Activated CD4-positive, alpha-beta T cell treated with anti-CD3 and anti-CD28 coated beads, Interleukin-2, amount 50 U/mL, for 16 hours (primary cell): ENCODE results near the gene SLC38A2.

ENCODE experiments used
- DNase-seq: peaks from one replicate; pipeline ENCODE4 v3.0.0-alpha.2; 2020

SLC38A2 gene

DNA sequence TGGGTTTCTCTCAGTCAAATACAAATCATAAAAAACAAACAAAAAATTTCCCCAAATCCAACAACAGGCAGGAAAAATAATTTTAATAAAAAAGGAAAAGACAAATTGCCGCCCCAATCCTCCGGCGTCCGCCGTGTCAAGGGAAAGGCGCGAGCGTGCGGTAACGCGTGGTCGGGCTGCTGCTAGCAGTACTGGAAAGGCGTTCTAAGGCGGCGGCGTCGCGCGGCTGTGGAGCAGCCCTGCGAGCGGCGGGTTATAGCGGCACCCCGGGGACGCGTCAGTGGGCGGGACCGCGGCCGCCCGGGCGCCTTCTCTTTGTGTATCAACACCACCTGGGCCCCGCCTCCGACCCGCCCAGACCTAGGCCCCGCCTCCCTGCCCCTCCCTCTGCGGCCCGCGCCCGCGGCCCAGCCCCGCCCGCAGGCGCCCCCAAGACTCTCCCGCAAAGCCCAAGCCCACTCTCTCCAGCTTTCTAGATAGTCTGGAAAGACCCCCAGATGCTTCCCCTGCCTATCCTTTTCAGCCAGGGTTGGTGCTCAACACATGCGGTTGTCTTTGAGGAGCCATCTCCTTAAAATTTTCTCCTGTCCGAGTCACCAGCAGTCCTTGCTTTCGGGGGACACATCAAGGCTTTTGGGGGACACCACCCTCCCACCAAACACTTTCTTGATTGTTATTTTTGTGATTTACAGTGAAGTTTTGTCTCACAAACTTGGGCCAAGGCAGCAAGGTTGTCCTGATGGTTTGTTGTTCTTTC is at the start of gene SLC38A2:
TSS of gene SLC38A2 (minus strand) at position 230 of the 757 bp plus-strand sequence. CDS start 1,480 bp downstream, outside the sequence.
- DNase-seq = peak; percentile 97

DNA sequence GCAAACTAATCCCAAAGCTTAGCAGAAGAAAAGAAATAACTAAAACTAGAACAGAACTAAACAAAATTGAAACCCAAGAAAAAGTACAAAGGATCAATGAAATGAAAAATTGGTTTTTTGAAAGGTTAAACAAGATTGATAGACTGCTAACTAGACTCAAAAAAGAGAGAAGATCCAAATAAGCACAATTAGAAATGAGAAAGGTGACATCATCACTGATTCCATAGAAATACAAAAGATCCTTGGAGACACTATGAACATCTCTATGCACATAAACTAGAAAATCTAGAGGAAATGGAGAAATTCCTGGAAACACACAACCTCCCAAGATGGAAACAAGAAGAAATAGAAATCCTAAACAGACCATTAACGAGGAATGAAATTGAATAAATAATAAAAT is 47.1 kb upstream of the SLC38A2 start:
- no peak for DNase-seq

DNA sequence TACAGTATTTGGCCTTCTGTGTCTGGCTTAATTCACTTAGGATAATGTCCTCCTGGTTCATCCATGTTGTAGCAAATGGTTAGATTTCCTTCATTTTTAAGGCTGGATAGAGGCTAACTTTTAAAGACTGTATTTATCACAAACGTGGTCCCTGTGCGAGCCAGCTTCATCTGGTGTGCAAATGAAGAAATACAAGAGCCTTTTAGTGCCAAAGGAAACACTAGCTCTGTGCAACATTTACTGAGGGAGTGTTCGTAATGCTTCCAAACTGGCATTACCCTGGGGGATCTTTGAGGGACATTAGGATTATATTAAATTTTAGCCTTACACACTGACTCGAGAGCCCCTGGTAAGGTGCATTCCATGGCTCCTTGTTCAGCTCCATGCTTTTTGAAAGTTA is 43.0 kb upstream of the SLC38A2 start:
- no peak for DNase-seq

DNA sequence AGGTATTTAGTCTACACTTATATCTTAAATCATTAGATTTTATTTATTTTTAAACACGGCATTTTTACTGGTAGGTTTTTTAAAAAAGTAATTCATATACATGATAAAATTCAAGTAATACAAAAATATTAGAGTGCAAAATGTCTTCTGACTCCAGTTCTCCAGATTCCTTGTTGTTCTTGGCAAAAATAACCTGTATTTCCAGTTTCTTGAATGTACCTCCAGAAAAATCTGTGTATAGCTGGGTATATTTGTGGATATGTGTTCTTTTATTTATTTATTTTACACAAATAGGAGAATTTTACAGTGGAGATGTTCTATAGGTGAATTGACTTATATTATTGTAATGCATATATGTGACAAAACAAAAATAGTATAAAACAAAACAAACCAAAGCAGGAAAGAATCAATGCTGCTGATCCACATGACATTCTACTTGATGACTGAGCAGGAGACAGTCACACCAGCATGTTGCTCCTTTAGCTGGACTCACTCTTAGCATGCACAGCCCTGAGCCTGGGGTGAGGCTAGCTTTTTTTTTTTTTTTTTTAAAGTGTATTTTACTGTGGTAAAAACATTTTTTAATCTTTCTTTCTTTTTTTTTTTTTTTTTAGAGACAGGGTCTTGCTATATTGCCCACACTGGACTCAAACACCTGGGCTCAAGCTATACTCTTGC is 42.2 kb upstream of the SLC38A2 start:
- no peak for DNase-seq

DNA sequence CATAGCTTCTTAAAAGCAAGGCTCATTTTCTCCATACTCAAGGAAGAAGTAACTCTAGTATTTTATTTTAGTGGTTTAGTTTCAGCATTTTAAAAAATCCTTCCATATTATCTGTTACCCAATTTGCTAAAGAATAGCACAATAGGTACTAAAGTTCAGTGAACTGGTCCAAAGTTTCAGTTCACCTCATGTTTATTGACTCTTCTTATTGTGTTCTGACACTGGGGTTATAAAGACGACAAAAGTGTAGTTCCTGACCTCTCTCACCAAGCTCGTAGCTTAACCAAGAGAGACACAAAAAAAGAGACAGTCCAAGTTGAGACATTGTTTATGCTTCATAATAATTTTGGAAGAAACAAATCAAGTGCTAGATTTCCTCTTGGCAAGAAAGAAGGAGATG is 40.8 kb upstream of the SLC38A2 start:
- no peak for DNase-seq

DNA sequence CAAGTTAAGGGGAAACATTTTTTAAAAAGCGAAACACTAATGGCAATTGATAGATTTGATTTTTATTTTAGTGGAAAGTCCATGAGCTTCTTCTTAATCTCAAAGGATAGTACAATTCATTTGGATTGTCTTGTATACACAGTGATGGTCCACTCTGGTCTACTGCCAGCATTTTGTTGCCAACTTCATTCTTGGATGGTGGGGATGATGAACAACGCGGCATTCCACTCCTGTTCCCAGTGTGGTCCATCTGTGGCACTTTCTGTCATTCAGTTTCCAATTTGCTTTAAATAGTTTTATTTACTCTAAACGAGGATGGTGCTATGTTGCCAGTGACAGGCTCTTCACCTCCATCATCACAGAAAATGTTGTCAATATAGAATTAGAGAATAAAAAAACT is 40.3 kb upstream of the SLC38A2 start:
- no peak for DNase-seq

DNA sequence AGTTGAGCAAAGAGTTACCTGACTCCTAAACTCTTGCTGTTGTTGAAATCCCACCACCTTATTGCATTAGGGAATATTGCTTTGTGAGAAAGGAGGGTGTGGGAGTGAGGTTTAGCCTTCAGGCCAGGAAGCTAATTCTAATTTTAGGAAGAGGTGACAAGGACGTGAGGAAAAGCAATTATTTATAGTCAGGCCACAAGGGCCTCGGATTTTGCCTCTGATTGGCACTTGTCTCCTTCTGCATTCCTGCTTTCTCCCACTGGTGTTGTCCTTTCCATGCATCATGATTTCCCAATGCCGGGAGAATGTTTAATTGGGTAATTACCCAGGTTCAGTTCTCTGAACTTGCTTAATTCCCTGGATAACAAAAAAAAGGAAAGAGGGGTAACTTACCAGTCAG is 37.9 kb upstream of the SLC38A2 start:
- DNase-seq = no peak

DNA sequence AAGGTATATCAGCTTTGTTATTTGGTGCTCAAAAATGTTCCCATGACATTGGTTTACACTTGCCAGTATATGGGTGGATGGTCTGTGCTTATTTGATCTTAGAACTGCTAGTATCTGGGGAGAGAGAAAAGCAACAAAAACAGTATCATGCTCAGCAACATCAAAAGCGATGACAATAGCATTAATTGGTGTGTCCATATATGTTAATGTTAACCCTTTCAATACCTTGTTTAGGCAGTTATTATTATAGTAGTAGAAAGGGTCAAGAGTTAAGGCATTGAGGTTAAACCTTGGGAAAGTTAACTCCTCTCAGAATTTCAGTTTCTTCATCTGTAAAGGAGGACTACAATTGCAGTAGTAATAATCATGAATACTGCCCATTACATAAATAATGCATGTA is 37.4 kb upstream of the SLC38A2 start:
- no peak for DNase-seq

DNA sequence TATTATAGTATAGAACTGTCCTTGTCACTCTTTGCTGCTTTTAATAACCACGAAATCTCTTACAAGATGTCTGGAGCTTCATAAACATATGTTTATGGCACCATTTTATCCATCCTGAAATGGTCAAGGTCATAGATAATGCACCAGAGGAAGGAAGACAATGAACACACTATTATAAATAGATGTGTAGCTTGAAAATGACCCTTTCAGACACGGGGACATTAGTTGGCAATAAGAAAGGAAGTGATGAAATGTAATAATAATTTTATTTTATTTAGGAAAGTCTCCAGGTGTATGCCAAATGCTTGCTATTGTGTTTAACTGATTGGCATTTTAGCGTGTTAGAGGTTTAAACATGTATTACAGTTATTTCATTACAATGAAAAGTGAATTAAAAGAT is 36.8 kb upstream of the SLC38A2 start:
- no peak for DNase-seq

DNA sequence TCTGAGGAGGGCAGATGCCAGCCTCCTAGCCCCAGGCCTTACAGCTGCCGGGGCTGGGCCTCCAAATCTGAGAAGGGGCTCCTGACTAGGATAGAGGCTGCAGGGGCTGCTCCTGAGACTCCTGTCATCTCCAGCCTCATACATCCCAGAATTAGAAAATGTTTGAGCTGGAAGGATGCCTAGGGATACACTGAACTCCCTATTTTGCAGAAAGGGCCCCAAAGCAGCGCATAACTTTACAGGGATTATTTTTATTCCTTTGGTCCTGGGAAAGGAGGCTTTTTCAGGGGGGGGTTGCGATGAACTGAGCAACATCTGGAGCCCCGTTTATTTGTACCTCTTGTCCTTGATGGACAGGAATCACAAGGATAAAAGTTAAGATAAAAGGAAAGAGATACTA is 35.9 kb upstream of the SLC38A2 start:
- no peak for DNase-seq

DNA sequence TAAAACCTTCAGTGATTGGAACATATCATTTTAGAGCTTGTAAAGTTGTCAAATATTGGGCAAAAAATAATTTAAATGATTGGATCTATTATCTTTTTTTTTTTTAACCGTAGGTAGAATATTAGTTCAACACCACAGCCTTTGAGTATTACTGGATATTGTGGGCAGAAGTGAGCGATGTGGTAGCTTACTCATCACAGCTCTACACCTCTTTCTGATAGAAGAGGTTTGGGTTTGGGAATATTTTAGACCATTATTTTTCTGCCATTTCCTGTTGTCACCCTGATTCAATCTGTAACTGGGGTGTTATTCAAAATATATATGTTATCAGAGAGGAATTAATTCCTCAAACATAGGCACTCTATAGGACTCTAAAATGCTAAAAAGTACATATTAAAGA is 34.8 kb upstream of the SLC38A2 start:
- no peak for DNase-seq

DNA sequence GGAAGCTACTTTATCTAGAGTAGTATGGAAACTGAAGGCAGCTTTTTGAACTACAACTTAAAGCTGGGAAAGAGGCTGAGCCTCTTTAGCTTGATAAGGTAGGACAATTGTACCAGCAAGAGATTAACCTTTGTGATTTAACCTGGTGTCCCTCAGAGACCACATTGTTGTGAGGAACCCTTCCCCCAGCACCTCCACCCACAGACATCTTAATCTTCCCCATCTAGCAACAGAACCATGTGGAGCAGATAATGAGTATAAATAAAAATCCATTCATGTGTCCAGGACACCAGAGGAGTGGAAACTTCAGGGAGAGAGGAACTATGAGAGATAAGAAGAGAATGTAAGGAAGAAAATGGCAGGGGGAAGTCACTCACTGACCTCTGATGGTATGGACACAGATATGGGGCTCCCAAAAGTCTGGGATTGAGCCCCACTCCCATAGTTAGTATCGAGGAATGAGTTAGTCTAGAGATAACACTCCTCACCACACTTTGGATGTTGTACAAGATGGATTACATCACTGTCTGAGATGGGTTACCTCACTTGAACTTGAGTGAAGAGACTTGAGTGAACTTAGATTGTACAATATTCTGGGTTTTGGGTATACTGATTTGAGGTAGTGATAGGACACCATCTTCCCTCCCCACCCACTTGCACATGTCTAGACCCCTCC is 33.9 kb upstream of the SLC38A2 start:
- no peak for DNase-seq

DNA sequence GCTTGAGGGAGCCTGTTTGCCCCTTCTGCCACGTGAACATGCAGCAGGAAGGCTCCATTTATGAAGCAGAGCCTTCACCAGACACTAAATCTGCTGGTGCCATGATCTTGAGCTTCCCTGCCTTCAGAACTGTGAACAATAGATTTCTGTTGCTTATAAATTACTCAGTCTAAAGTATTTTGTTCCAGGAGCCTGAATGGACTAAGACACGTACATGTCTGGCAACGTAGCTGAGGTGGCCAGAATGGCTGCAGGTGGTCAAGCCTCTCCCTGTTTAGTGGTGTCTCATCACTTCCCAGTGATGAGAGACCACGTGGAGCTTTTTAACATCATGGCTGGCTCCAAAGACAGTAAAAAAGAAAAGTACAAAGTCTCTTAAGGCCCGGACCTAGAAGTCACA is 32.2 kb upstream of the SLC38A2 start:
- DNase-seq = no peak

DNA sequence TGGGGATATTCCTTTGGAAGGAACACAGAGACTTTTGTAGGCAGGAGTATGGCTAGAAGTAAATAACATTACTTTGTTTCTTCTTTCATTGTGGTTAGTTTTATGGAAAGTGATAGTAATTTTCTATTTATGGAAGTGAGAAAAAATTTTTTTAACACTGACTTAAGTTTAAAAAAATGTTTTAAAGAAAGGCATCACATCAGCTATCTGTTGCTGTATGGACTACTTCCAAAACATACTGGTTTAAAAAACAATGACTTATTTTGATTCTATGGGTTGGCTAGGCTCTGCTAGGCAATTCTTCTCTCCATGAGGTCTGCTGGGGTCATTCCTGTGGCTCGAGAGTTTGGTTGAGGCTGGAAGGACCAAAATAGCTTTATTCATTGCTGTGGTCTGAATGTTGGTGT is 31.7 kb upstream of the SLC38A2 start:
- no peak for DNase-seq

DNA sequence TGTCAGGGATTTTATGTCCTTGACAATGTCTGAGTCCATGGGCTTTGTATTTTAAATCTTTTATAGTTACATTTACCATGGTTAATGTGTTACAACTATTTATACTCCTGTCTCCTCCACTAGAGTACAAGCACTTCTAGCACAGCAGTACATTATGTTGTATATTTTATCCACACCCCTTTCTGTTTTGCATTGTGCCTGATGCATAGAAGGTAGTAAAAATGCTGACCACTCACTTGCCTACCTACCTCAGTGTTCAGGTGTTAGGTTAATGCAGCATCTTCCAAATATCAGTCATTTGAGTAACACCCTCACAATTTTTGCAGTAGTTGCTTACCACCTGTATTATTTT is 31.1 kb upstream of the SLC38A2 start:
- DNase-seq = no peak

DNA sequence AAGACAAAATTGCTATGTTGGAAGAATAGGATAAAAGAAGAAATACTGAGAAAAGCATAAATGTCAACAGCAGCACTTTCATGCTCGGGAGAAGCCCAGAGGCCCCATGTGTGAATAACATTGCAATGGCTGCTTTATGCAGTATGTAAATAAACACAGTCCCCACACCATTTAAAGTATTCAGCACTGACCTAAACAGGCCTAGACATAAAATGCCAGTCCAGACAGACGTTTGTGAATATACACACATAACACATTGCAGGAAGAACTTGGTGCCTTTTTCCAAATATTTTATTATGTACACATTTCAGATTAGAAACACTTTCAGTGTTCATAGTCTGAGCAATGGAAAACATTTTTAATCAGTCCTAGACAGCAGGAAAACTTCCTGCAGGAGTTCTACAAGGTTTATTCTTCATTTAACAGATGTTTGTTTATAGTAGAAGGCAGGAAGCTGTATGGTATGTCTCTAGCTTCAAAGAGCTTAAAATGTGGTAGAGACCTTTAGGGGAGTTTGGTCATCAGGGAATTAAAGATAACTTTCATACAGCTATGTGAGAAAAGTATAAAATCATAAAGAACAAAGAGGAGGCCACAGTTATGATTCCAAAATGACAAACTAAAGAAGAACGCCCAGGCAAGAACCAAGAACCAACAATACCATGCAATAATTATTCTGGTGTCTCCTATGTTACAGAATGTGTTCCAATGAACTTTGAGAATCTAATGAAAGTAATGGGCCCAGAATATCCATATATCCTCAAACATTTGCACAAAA is 30.6 kb upstream of the SLC38A2 start:
- no peak for DNase-seq

DNA sequence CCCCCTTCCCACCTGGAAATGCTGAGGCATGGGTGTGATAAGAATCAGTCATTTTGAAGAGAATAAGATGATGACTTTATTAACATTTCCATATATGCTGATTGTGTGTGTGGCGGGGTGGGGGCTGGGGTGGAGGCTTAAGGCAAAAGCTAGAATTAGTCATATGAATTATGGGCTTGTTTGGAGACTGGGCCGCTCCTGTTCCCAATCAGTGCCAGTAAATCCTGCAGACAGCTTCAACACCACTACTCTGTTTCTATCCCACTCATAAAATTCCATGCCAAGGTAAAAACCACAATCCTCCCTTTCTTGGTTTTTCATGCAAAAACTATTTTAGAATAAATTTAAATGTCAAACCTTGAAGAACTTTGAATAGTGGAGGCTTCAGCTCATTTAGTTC is 29.9 kb upstream of the SLC38A2 start:
- DNase-seq = no peak

DNA sequence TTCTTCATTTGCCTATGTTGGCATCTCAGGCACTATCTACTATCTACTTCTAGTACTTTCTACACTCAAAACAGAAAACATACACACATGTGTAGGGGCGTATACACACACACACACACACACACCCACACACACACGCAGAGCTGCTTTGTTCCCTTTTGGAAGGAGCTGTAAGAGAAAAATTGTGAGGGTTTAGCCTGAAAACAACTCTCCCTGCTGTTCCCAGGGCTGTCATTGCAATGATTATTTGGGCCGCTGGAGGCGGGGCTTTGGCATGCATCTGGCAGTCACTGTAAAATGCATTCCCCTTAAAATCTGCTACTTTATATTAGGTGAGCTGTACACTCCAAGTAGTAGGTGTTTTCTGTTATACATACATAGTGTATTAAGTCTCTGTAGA is 29.1 kb upstream of the SLC38A2 start:
- no peak for DNase-seq

DNA sequence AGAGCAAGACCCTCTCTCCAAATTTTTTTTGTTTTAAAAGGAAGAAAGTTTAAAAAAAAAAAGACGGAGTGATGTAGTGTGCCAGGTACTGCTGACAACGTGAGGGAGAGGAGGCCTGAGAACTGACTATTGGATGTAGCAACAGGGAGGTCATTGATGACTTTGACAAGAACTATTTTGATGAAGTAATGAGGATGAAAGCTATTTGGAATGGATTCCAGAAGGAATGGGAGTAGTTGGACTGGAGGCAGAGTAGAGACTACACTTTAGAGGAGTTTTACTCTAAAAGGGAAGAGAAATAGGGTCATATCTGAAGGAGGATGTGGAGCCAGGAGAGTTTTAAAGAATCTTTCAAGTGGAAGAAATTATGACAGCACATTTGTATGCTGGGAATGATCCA is 27.8 kb upstream of the SLC38A2 start:
- no peak for DNase-seq

DNA sequence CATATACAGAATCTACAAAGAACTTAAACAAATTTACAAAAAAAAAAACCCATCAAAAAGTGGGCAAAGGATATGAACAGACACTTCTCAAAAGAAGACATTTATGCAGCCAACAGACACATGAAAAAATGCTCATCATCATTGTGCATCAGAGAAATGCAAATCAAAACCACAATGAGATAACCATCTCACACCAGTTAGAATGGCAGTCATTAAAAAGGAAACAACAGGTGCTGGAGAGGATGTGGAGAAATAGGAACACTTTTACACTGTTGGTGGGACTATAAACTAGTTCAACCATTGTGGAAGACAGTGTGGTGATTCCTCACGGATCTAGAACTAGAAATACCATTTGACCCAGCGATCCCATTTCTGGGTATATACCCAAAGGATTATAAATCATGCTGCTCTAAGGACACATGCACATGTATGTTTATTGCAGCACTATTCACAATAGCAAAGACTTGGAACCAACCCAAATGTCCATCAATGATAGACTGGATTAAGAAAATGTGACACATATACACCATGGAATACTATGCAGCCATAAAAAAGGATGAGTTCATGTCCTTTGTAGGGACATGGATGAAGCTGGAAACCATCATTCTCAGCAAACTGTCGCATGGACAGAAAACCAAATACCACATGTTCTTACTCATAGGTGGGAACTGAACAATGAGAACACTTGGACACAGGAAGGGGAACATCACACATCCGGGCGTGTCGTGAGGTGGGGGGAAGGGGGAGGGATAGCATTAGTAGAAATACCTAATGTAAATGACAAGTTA is 27.1 kb upstream of the SLC38A2 start:
- peak; percentile 41 for DNase-seq

DNA sequence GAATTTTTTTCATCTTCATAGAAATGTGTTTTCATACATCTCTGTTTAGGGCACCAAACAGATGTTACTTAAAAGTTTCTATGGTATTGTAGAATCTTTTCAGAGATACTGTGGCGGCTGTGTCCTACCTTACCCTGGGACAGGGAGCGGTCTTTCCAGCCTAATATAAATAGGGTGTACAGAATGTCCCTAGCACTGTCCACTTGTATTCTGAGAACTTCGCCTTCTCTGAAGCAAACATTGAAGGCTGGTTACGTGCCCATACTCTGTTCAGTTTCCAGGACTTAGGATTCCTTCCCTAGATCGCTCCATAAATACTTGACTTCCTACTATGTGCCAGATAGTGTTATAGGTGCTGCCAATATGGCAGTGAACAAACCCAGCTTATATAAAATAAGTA is 24.3 kb upstream of the SLC38A2 start:
- DNase-seq = no peak

DNA sequence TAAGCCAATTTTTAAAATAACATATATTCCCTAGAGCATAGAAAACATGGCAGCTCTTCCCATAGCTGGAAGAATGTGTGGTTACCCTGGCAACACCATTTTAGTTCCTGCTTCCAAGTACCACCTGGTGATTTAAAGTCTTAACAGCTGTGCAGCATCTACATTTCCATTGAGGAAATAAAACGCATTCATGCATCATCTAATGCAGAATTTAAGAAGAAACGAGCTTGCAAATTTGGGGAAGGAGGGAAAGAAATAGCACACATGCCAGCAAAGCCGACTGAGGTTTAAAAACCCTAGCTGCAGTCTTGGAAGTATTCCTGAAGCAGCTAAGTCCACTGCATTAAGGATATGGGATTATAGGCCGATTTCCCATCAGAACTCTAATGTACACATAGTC is 22.8 kb upstream of the SLC38A2 start:
- DNase-seq = no peak

DNA sequence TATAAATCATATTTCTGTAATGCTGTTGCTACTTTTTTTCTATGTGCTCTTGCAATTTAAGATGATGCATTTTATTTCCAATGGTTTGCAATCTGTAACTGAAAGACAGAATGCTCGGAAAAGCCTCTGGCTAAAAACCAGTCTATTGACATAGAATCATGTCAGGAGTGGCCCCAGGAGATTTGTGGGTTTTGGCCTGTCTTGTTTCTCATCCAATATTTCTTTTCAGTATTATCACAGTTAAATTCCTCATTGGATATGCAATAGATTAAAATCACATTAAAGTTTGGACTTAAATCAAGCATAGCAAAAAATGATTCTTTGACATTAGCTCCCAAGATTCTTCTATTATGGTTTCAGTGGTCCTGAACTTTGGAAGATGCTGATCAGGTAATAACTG is 19.1 kb upstream of the SLC38A2 start:
- no peak for DNase-seq
